GM23338 (cell line): Measurements from ENCODE around the gene CNOT9. TPM values are rescaled to one million over a fixed set of nuclear protein-coding genes. Genes with fewer than 3 reads are reported as not detected.
A peak's percentile ranks its signal among the peaks of the same experiment; 100 is the strongest.

ENCODE experiments used
- ATAC-seq: fragments of 200-7000 bp; cut with Tn5 transposase; 3 replicates; pipeline ENCODE4 v1.9.1; 2020
- DNase-seq: peaks from one replicate; pipeline ENCODE4 v3.0.0-alpha.2; 2015; ENCODE audit warnings: low spot score
- H2AFZ ChIP-seq: fragments of 200-600 bp; sonication (generic); 2 replicates; pipeline ENCODE4 v1.8.0; 2016; ENCODE audit warnings: antibody characterized with exemption, mild to moderate bottlenecking, moderate library complexity
- H3F3A ChIP-seq: fragments of 200-600 bp; sonication (generic); replicated peaks from 2 replicates; pipeline ENCODE4 v1.8.0; 2017; ENCODE audit warnings: antibody characterized with exemption, mixed run types, low read depth
- H3K27ac ChIP-seq: fragments of 200-600 bp; sonication (generic); 2 replicates; pipeline ENCODE4 v1.6.1; 2016; ENCODE audit warnings: low read depth
- H3K27me3 ChIP-seq: fragments of 200-600 bp; sonication (generic); 2 replicates; pipeline ENCODE4 v1.8.0; 2016; ENCODE audit warnings: mild to moderate bottlenecking, mixed run types, moderate library complexity; ENCODE audit not compliant: insufficient read depth
- H3K36me3 ChIP-seq: fragments of 200-600 bp; sonication (generic); 2 replicates; pipeline ENCODE4 v1.8.0; 2016; ENCODE audit warnings: mild to moderate bottlenecking; ENCODE audit not compliant: insufficient read depth
- H3K4me1 ChIP-seq: fragments of 200-600 bp; sonication (generic); 2 replicates; pipeline ENCODE4 v1.8.0; 2016; ENCODE audit warnings: mild to moderate bottlenecking, moderate library complexity; ENCODE audit not compliant: insufficient read depth
- H3K4me2 ChIP-seq: fragments of 200-600 bp; sonication (generic); 2 replicates; pipeline ENCODE4 v1.7.1; 2017; ENCODE audit warnings: mixed run types
- H3K4me3 ChIP-seq: fragments of 200-600 bp; sonication (generic); 2 replicates; pipeline ENCODE4 v1.6.1; 2016; ENCODE audit warnings: mixed run types
- H3K79me2 ChIP-seq: fragments of 200-600 bp; sonication (generic); replicated peaks from 2 replicates; pipeline ENCODE4 v1.8.0; 2017; ENCODE audit warnings: mild to moderate bottlenecking; ENCODE audit not compliant: insufficient read depth
- H3K9me2 ChIP-seq: fragments of 200-600 bp; sonication (generic); 2 replicates; pipeline ENCODE4 v1.8.0; 2017; ENCODE audit not compliant: insufficient read depth
- H4K20me1 ChIP-seq: fragments of 200-600 bp; sonication (generic); replicated peaks from 2 replicates; pipeline ENCODE4 v1.8.0; 2017; ENCODE audit warnings: mild to moderate bottlenecking; ENCODE audit not compliant: insufficient read depth
- H3K27ac Mint-ChIP-seq: 2 replicates; pipeline ENCODE4 v1.8.0; 2020; ENCODE audit warnings: inconsistent platforms, mild to moderate bottlenecking, moderate library complexity, mixed read lengths
- H3K27me3 Mint-ChIP-seq: 3 replicates; pipeline ENCODE4 v1.8.0; 2022; ENCODE audit warnings: low read depth, mild to moderate bottlenecking, moderate library complexity, mixed read lengths, inconsistent platforms; ENCODE audit not compliant: insufficient read depth, poor library complexity
- H3K36me3 Mint-ChIP-seq: 3 replicates; pipeline ENCODE4 v1.8.0; 2021; ENCODE audit warnings: low read depth, mild to moderate bottlenecking, inconsistent platforms, moderate library complexity, mixed read lengths
- H3K4me1 Mint-ChIP-seq: 3 replicates; pipeline ENCODE4 v1.8.0; 2020; ENCODE audit warnings: mild to moderate bottlenecking, inconsistent platforms, mixed read lengths
- H3K4me3 Mint-ChIP-seq: 3 replicates; pipeline ENCODE4 v1.8.0; 2021; ENCODE audit warnings: moderate library complexity, mild to moderate bottlenecking, inconsistent platforms, mixed read lengths
- H3K9me3 Mint-ChIP-seq: 3 replicates; pipeline ENCODE4 v1.8.0; 2020; ENCODE audit warnings: moderate library complexity, mild to moderate bottlenecking, inconsistent platforms, mixed read lengths
- CREB1 ChIP-seq: fragments of 250-450 bp; sonication (Bioruptor Pico); IDR thresholded peaks from 2 replicates; pipeline ENCODE4 v1.5.0; 2020; ENCODE audit warnings: low read depth, mild to moderate bottlenecking, moderate library complexity
- EZH2 ChIP-seq: fragments of 200-600 bp; sonication (generic); IDR thresholded peaks from one replicate; pipeline ENCODE4 v1.8.0; 2017; ENCODE audit warnings: antibody characterized with exemption, mild to moderate bottlenecking, low read depth; ENCODE audit not compliant: unreplicated experiment
- EZH2phosphoT487 ChIP-seq: fragments of 200-600 bp; sonication (generic); IDR thresholded peaks from one replicate; pipeline ENCODE4 v1.8.1; 2018; ENCODE audit warnings: antibody characterized with exemption; ENCODE audit not compliant: unreplicated experiment
- JUNB ChIP-seq: IDR thresholded peaks from one replicate; pipeline ENCODE4 v1.6.1; 2016; ENCODE audit warnings: antibody characterized with exemption; ENCODE audit not compliant: unreplicated experiment
- POLR2AphosphoS5 ChIP-seq: IDR thresholded peaks from 2 replicates; pipeline ENCODE4 v1.6.1; 2016; ENCODE audit warnings: antibody characterized with exemption, low read depth
- STAT1 ChIP-seq: IDR thresholded peaks from one replicate; pipeline ENCODE4 v1.6.1; 2016; ENCODE audit warnings: antibody characterized with exemption; ENCODE audit not compliant: unreplicated experiment
- ZNF331 ChIP-seq: fragments of 250-450 bp; sonication (Bioruptor Pico); IDR thresholded peaks from 2 replicates; pipeline ENCODE4 v1.5.0; 2020; ENCODE audit warnings: low read depth, mild to moderate bottlenecking, moderate library complexity
- polyA plus RNA-seq: library from polyadenylated mRNA; unstranded; fragments of >200 nt; fragmentation: Nextera tagmentation; extraction: Ambion mirVana; gene quantifications from 2 replicates; pipeline ENCODE4 v1.2.1, GENCODE V29; 2016
- total RNA-seq: library from RNA; depleted of rRNA; stranded (reverse); fragments of >200 nt; shearing (Covaris generic); gene quantifications from 2 replicates; pipeline ENCODE4 v1.2.3, GENCODE V29; 2014
- TF ChIP-seq, protein P1 (sequence below), 2 experiments: fragments of 200-600 bp in 1 of 2; sonication (generic) in 1 of 2; conservative IDR thresholded peaks; 2 replicates each; pipeline versions ENCODE4 v1.5.1 to v1.6.1; 2016 to 2017; ENCODE audit warnings: antibody characterized with exemption in 2 of 2, low read depth in 2 of 2, mild to moderate bottlenecking in 2 of 2, moderate library complexity in 1 of 2
- TF ChIP-seq, protein P2 (sequence below): fragments of 250-450 bp; sonication (Bioruptor Pico); IDR thresholded peaks from 2 replicates; pipeline ENCODE4 v1.5.0; 2020; ENCODE audit warnings: mild to moderate bottlenecking, moderate library complexity
- TF ChIP-seq, protein P3 (sequence below): IDR thresholded peaks from 2 replicates; pipeline ENCODE4 v1.6.1; 2016; ENCODE audit warnings: antibody characterized with exemption

The CNOT9 gene
- total and polyA plus RNA-seq, 2 experiments from 2014 or later = 55.3 to 132 TPM

DNA sequence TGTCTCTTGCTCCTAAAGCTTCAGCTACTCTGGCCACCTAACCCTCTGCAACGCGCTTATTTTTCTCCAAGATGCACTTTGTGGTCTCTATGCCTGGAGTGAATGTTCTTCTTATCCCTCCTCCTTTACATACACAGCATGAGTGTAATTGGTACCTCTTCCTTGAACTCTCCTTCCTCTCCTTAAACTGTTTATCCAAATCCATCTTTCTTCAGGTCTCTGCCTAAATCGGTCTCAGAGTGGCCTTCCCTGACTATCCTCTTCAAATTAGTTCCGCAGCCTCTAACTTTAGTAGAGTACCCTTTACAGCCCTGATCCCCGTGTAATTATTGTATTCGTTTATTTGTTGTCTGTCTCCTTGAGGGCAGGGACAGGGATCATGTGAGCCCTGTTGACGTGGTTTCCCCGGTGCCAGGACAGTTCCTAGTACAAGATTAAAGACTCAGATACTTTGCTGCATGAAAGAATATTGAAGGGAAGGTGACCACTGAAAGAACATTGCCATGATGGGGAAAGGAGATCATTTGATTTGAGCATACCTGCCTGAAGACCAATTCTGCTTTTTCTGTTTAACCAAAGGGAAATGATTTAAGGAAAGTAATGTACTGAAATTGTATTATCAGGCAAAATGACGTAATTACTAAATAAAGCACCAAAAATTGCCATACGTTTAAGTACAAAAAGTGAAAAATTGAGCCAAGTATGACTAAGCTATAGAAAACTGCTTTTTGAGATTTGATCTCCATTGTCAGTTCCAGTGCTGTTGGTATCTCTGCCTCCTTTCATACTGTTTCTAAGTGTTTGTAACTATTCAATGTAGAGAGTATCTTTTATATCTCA, 1.2 kb downstream of the CNOT9 start:
- Histone ChIP-seq H3K79me2 (peaks cover 88% of the 10 kb centered on the region), H3K4me1 (peaks cover 21% of the 10 kb centered on the region), H3K27me3 (no peaks in the 10 kb centered on the region), H3K9me2 (no peaks in the 10 kb centered on the region), H3K27ac (peak overlapping the region; percentile 100), H3K36me3 (peaks cover 23% of the 10 kb centered on the region), H3K4me2 (peak overlapping the region; percentile 83), H4K20me1 (peaks cover 39% of the 10 kb centered on the region), H2AFZ (no peak overlapping the region), H3F3A (no peaks in the 10 kb centered on the region), H3K4me3 (peak overlapping the region; percentile 76)
- DNase-seq (peak; percentile 18), ATAC-seq (no peak; the same call in 2 of the 3 replicates)
- peak overlapping the region; percentile 95 for H3K4me3 Mint-ChIP-seq
- TF ChIP-seq, protein P1, sequence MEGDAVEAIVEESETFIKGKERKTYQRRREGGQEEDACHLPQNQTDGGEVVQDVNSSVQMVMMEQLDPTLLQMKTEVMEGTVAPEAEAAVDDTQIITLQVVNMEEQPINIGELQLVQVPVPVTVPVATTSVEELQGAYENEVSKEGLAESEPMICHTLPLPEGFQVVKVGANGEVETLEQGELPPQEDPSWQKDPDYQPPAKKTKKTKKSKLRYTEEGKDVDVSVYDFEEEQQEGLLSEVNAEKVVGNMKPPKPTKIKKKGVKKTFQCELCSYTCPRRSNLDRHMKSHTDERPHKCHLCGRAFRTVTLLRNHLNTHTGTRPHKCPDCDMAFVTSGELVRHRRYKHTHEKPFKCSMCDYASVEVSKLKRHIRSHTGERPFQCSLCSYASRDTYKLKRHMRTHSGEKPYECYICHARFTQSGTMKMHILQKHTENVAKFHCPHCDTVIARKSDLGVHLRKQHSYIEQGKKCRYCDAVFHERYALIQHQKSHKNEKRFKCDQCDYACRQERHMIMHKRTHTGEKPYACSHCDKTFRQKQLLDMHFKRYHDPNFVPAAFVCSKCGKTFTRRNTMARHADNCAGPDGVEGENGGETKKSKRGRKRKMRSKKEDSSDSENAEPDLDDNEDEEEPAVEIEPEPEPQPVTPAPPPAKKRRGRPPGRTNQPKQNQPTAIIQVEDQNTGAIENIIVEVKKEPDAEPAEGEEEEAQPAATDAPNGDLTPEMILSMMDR (conservative IDR thresholded peaks at IDR 0.05; ENCODE audit: low read depth in 2 of 2) = no peak
- TF ChIP-seq EZH2 = no peak
- peaks cover 10% of the 10 kb centered on the region for H3K27me3 Mint-ChIP-seq
- H3K4me1 Mint-ChIP-seq = peaks cover 28% of the 10 kb centered on the region
- peaks cover 44% of the 10 kb centered on the region for H3K36me3 Mint-ChIP-seq
- peak overlapping the region; percentile 100 for H3K27ac Mint-ChIP-seq
- H3K9me3 Mint-ChIP-seq = no peaks in the 10 kb centered on the region; the same call in 2 of the 3 replicates

DNA sequence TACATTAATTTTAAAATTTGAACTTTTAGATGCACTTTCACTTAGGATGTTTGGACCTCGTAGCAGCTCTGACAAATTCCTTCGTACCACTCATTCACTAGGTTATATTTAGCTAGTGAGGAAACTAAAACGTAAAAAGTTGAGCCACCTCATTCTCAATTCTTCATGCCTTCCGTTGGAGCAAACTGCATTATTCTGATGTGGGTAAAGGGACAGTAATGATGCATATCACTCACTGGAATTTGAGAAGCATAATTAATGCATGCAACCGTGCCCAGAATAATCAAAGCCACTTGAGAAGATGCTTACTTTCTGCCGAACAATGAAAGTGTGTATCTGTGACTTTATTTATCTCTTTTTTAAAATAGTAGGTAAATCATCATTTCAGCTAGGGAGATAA, 2.2 kb downstream of the CNOT9 start:
- no peak overlapping the region for H3K27ac ChIP-seq
- peaks cover 10% of the 10 kb centered on the region for H3K27me3 Mint-ChIP-seq
- H3F3A ChIP-seq = no peaks in the 10 kb centered on the region
- ATAC-seq = no peak
- H4K20me1 ChIP-seq = peaks cover 44% of the 10 kb centered on the region
- H3K9me2 ChIP-seq = no peaks in the 10 kb centered on the region
- peak overlapping the region; percentile 83 for H3K4me2 ChIP-seq
- peaks cover 50% of the 10 kb centered on the region for H3K36me3 Mint-ChIP-seq
- peaks cover 28% of the 10 kb centered on the region for H3K4me1 Mint-ChIP-seq
- no peak overlapping the region for H2AFZ ChIP-seq
- peaks cover 88% of the 10 kb centered on the region for H3K79me2 ChIP-seq
- no peaks in the 10 kb centered on the region for H3K27me3 ChIP-seq
- peak overlapping the region; percentile 76 for H3K4me3 ChIP-seq
- no peak overlapping the region for H3K27ac Mint-ChIP-seq
- H3K9me3 Mint-ChIP-seq = no peaks in the 10 kb centered on the region; the same call in 2 of the 3 replicates
- peak overlapping the region; percentile 95 for H3K4me3 Mint-ChIP-seq
- H3K36me3 ChIP-seq = peaks cover 26% of the 10 kb centered on the region
- DNase-seq = no peak
- H3K4me1 ChIP-seq = peaks cover 21% of the 10 kb centered on the region
- TF ChIP-seq EZH2phosphoT487 (no peak), ZNF331 (CRISPR knock-in tag) (no peak), CREB1 (no peak), EZH2 (no peak), STAT1 (no peak), JUNB (no peak), POLR2AphosphoS5 (no peak)
- TF ChIP-seq, protein P2, sequence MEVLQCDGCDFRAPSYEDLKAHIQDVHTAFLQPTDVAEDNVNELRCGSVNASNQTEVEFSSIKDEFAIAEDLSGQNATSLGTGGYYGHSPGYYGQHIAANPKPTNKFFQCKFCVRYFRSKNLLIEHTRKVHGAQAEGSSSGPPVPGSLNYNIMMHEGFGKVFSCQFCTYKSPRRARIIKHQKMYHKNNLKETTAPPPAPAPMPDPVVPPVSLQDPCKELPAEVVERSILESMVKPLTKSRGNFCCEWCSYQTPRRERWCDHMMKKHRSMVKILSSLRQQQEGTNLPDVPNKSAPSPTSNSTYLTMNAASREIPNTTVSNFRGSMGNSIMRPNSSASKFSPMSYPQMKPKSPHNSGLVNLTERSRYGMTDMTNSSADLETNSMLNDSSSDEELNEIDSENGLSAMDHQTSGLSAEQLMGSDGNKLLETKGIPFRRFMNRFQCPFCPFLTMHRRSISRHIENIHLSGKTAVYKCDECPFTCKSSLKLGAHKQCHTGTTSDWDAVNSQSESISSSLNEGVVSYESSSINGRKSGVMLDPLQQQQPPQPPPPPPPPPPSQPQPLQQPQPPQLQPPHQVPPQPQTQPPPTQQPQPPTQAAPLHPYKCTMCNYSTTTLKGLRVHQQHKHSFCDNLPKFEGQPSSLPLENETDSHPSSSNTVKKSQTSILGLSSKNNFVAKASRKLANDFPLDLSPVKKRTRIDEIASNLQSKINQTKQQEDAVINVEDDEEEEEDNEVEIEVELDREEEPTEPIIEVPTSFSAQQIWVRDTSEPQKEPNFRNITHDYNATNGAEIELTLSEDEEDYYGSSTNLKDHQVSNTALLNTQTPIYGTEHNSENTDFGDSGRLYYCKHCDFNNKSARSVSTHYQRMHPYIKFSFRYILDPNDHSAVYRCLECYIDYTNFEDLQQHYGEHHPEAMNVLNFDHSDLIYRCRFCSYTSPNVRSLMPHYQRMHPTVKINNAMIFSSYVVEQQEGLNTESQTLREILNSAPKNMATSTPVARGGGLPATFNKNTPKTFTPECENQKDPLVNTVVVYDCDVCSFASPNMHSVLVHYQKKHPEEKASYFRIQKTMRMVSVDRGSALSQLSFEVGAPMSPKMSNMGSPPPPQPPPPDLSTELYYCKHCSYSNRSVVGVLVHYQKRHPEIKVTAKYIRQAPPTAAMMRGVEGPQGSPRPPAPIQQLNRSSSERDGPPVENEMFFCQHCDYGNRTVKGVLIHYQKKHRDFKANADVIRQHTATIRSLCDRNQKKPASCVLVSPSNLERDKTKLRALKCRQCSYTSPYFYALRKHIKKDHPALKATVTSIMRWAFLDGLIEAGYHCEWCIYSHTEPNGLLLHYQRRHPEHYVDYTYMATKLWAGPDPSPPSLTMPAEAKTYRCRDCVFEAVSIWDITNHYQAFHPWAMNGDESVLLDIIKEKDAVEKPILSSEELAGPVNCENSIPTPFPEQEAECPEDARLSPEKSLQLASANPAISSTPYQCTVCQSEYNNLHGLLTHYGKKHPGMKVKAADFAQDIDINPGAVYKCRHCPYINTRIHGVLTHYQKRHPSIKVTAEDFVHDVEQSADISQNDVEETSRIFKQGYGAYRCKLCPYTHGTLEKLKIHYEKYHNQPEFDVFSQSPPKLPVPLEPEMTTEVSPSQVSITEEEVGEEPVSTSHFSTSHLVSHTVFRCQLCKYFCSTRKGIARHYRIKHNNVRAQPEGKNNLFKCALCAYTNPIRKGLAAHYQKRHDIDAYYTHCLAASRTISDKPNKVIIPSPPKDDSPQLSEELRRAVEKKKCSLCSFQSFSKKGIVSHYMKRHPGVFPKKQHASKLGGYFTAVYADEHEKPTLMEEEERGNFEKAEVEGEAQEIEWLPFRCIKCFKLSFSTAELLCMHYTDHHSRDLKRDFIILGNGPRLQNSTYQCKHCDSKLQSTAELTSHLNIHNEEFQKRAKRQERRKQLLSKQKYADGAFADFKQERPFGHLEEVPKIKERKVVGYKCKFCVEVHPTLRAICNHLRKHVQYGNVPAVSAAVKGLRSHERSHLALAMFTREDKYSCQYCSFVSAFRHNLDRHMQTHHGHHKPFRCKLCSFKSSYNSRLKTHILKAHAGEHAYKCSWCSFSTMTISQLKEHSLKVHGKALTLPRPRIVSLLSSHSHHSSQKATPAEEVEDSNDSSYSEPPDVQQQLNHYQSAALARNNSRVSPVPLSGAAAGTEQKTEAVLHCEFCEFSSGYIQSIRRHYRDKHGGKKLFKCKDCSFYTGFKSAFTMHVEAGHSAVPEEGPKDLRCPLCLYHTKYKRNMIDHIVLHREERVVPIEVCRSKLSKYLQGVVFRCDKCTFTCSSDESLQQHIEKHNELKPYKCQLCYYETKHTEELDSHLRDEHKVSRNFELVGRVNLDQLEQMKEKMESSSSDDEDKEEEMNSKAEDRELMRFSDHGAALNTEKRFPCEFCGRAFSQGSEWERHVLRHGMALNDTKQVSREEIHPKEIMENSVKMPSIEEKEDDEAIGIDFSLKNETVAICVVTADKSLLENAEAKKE = no peak
- TF ChIP-seq, protein P3, sequence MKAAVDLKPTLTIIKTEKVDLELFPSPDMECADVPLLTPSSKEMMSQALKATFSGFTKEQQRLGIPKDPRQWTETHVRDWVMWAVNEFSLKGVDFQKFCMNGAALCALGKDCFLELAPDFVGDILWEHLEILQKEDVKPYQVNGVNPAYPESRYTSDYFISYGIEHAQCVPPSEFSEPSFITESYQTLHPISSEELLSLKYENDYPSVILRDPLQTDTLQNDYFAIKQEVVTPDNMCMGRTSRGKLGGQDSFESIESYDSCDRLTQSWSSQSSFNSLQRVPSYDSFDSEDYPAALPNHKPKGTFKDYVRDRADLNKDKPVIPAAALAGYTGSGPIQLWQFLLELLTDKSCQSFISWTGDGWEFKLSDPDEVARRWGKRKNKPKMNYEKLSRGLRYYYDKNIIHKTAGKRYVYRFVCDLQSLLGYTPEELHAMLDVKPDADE = no peak
